HG02610 (cell line): ENCODE results near the gene TANC1.

Experiments
- ATAC-seq: cut with Tn5 transposase; IDR thresholded peaks from one replicate; pipeline ENCODE4 v1.9.1; 2021; ENCODE audit warnings: mild to moderate bottlenecking, moderate library complexity; ENCODE audit not compliant: unreplicated experiment

Gene TANC1

DNA sequence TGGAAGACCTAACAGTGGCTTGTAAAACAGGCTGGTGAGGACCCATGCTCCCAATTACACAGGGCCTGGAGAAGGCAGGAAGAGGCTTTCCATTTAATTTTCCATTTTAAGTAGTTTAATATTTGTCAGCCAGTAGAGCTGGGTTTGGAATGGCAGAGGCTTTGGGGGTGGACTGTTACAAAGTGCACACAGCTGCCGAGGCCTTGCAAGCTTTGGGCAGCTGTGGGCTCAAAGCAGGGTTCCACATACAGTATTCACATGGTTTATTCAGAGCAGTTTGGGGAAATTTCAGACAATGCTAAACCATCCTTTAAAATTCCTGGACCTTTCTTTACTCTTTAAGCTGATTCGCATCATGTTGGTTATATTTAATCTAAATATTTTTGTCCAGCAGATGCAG, 185.5 kb downstream of the TANC1 start:
- ATAC-seq, result no peak

DNA sequence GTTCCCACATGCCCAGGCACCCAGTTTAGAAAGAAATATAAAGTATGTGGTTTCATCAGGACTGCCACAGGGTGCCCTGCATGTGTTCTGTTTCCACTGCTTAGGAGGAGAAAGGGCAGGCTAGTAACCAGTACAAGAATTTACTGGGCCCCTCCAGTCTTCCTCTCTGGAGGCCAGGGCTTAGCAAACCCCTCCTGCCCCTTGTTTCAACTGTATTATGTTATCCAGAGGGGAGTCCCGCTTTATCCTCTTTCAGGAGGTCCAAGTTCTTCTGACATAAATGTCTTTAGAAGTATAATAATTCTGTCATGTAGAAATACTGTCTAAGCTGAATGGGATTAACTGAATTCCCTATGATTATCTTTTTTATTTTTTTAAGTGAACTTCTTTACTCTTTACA, 185.9 kb downstream of the TANC1 start:
- no peak for ATAC-seq

DNA sequence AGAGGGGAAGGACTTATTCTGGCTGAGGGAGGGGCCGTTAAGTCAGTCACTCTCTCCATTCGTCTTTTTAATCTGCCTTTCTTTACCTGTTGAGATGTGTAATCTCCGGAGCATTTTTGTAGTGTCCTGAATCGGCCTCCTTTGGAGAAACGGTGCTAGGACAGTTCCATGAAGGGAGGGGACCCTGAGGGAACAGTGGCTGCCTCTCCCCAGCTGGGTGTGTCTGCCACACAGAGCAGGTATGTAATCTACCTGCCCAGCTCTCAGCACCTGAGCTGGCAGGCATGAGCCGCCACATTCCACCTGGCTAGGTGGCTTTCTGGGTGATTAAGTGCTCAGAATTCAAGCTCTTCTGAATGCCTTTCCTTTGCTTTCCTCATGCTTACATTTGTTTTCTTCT, 186.9 kb downstream of the TANC1 start:
- ATAC-seq, result no peak

DNA sequence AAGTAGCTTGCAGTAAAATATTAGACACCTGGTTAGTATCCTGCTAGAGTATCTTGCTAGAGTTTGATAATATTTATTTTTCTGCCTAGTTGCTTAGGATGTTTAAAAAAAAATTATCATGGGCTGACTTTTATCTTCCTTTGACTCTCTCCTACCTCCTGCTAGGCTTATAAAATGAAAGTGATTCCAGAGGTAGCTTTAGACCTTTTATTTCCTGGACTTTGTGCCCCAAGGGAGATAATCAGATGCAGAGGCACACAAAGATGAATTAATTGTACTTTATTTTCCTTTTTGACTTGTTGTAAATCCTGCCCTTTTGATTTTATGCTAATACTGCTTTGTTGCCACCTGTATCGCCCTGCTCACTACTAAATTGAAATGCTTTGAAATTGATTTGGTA, 187.4 kb downstream of the TANC1 start:
- no peak for ATAC-seq

DNA sequence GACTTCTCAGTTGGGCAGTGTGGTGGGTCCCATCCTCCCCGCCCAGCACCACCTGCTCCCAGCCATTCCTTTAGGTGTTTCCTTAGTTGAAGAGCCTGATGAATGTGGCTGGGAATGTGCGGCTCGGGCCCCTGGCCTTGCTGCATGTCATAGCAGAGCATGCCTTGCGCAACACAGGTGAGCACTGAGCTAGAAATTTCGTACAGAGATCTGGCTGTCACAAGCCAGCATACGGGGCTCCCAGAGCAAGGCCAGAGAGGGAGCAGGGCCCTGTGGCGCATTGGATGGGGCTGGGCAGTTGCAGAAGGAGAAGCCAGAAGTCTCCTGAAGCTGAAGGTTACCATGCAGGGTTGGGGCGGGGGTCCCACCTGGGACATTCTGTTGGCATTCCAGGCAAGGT, 188.4 kb downstream of the TANC1 start:
- ATAC-seq, result no peak

DNA sequence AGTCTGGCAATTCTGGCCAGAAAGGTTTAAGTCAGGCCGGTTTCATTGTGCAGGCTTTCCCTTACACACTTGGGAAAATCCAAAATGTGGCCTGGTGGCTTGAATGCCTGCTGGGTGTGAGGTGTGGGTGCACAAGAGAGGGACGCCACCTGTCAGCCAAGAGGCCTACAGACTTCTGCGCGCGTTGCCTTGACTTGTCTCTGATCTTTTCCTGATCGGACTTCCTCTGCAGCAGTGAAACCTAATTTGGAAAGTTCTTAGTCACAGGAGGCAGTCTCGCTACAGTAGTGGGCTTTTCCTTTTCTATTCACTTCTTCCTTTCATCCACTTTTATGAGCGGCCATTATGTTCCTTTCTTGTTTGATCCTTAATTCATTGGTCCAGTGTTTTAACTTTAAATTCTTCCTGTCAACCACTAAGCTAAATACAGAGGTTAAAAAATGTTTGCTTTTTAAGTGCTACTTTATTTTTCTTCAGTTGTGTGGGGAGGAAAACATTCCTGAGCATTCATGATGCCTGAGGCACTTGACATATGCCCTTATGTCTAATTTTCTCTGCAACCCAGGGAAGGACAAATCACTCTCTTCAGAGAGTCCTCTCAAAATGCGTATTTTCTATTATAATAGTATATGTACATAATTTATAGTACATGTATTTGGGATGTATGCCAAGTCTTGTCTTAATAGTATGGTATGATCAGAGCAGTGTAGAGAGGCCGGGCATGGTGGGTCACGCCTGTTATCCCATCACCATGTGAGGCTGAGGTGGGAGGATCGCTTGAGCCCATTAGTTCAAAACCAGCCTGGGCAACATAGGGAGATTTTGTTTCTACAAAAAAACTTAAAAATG, 189.1 kb downstream of the TANC1 start:
- peak; percentile 92 for ATAC-seq

- ATAC-seq, result no peak
These were observed 192.0 kb downstream of the TANC1 start for GRCh38 chr2:159160412-159160811.

GRCh38 chr2:159160954-159161353, 192.5 kb downstream of the TANC1 start:
- ATAC-seq, result no peak

DNA sequence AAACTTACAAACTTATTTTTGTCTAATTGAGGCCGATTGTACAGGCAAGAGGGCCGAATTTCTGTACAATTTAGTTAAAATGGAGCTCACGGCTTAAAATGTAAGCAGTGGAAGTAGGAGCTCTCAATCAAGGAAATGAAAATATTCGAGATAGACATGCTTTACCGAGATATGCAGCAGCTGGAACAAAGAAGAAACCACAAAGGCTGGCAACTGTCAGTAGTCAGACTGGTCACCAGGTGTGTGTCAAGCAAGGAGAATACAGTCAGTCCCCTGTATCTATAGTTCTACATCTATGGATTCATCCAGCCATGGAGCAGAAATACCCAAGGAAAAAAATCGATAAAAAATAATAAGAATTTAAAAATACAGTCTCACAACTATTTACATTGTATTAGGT, 195.5 kb downstream of the TANC1 start:
- ATAC-seq, result no peak

DNA sequence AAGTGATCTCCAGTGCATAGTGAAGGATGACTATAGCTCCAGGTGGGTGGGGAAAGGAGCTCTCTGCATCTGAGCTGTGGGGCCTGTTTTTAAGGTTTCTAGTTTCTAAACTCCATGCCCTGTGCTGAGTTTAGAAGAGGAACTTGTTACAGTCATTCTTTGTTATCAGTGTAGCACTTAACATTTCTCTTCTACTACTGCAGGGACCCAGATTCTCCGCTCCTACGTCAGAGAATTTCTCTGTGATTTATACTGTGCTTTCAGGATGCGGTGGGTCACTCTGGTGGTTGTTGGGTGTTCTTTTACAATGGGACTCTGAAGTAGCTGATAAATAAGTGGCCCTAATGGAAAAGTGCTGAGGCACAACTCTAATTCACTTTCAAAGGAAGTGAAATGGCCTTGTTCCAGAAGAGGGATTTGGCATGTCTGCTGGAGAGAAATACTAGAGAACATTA, 196.0 kb downstream of the TANC1 start:
- no peak for ATAC-seq

DNA sequence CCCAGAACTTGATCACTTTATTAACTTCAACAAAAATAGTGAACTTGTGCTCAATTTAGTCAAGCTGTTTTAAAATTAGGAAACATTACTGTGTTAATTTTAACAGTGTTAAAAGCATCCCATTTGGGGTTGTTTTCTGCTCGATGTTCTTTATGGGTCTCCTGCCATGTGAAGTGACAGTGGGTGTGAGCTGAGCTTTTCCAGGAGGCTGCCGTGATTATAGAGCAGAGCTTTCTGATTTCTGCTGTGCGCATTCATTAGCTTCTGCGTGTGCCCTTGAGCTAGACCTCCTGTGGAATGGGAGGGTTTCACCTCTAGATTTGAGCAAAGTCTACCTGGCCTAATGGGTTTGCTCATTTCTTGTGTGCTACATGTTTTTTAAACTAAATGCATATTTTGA, 196.6 kb downstream of the TANC1 start:
- no peak for ATAC-seq

GRCh38 chr2:159168707-159169106, 200.3 kb downstream of the TANC1 start:
- no peak for ATAC-seq

DNA sequence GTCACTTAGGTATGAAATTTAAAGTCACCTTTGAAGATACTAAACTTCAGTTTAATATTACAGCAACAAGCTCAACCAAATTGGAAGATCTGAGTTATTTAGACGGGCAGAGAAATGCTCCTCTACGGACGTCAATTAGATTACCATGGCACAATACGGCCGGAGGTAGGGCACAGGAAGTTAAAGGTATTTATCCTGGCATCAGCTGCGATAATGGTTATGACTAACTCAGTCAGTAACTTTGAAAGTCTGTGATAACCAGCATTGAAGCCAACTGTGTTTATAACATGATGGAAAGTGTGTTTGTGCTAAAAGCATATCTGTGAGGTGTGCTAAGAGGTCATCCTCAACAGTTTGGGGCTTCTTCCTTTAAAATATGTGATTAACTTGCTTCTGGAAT, 200.7 kb downstream of the TANC1 start:
- no peak for ATAC-seq

DNA sequence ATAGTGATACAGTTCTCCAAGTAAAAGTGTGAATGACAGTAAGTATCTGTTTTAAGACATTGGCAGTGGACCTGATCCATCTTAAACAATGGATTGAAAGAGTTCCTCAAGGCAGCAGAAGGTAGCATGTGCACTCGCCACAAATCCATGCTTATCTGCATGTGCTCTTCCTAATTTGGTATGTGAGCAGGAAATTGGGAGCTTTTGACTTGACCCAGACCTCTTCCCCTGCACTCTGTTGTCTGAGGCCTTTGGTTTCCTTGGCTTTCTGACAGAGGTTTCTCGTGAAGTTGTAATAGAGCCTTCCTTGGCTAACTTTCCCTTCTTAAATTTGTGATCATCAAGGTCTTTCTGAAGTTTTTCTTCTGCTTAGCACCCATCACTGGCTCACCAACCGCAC, 204.0 kb downstream of the TANC1 start:
- no peak for ATAC-seq

GRCh38 chr2:159174759-159175158, 206.3 kb downstream of the TANC1 start:
- ATAC-seq, result no peak

DNA sequence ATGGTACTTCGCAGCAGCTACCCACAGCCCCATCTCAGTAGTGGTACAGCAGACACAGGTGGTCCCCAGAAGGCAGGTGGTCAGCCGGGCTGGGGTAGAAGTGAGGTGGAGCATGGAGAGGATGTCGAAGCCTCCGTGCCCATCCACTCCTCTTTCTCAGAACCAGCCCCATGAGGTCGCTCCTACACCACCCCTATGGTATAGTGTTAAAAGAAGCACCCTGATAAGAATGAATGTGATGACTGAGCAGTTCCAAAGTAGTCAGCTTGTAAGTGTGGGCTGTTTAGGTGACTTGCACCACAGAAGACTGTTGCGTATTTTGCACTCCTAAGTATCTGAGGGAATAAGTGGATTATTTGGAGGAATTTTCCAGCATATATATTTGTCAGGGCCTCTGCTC, 206.7 kb downstream of the TANC1 start:
- no peak for ATAC-seq

GRCh38 chr2:159175927-159176326, 207.5 kb downstream of the TANC1 start:
- ATAC-seq, result no peak

DNA sequence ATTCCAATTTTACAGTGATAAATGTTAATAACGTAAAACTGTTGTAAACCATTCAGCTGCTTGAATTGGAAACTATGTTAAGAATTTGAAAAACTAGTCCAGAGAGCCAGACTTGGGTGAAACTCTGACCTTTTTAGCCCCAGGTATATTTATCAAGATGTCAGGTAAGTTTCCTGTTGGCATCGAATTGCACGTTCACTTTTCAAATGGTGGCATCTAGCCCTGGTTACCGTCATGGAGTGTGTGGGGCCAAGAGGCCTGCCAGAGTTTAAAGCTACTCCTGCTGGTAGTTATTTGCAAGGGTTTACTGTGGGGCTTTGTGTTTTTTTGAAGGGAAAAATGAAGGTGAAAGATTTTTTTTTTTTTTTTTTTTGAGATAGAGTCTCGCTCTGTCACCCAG, 208.1 kb downstream of the TANC1 start:
- ATAC-seq, result no peak

GRCh38 chr2:159177357-159177756, 208.9 kb downstream of the TANC1 start:
- ATAC-seq, result no peak

GRCh38 chr2:159177957-159178356, 209.5 kb downstream of the TANC1 start:
- no peak for ATAC-seq

GRCh38 chr2:159179096-159179495, 210.7 kb downstream of the TANC1 start:
- ATAC-seq, result no peak

DNA sequence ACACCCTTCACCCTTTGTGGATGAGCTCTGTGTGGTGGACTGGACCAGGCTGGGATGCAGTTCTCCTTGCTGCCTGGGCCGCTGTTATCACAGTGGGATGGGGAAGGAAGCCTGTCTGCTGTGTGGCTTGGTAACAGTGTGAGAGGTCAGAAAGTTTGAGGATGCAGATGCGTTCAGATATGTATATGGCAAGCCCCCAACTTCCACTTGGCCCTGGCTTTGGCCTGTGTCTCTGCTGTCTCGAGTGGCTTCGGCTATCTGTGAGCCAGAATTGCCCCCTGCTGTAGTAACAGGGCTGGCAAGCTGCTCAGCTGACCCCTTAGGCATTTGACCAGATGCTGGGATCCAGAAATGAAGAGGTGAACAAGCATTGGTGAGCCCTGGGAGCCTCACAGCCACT, 211.3 kb downstream of the TANC1 start:
- ATAC-seq, result no peak

DNA sequence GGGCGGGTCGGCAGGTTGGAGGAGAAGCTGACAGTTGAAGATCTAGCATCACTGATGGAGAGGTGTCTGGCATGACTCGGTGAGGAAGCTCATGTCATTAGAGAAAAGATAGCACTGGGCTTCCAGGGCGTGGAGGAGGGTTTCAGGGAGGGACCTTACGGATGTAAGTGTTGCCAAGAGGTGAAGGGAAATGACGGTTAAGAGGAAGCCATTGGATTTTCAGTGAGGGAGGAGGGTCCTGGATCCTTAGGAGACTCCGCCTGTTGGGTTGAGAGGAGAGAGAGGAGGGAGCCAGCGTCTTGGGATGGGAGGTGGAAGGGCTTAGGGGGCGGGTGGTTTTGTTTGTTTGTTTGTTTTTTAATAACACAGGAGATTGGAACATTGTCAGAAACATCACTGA, 214.9 kb downstream of the TANC1 start:
- no peak for ATAC-seq
